HEK293 (cell line): ENCODE data around the gene TTYH1.

Experiments used
- CTCF ChIA-PET: fragments of 350-600 bp; formaldehyde crosslinking; extraction: SDS; loops from one replicate; lab custom pipeline; 2021; ENCODE audit warnings: antibody characterized with exemption; lab: Yijun Ruan, JAX
- POLR2A ChIA-PET: fragments of 300-600 bp; formaldehyde crosslinking; extraction: SDS; loops from one replicate; lab custom pipeline; 2020; ENCODE audit warnings: antibody characterized with exemption, inconsistent platforms; lab: Yijun Ruan, JAX
- H3K27ac ChIP-seq: fragments of 200-500 bp; sonication (Bioruptor generic); 2 replicates; pipeline ENCODE4 v1.5.1; 2014; ENCODE audit warnings: low read depth, low read length, control low read depth, inconsistent platforms; ENCODE audit errors: extremely low read depth
- H3K36me3 ChIP-seq, 2 experiments: fragments of 200-500 bp in 1 of 2; sonication (Bioruptor generic) in 1 of 2; 1 replicate in 1 of 2; 2 replicates in 1 of 2; pipeline ENCODE4 v1.5.1; 2014 to 2017; ENCODE audit warnings: inconsistent platforms in 2 of 2, low read length in 2 of 2; ENCODE audit not compliant: control insufficient read depth in 2 of 2, insufficient read depth in 1 of 2
- H3K4me1 ChIP-seq: fragments of 200-500 bp; sonication (Bioruptor generic); 2 replicates; pipeline ENCODE4 v1.5.1; 2014; ENCODE audit warnings: mild to moderate bottlenecking, low read length, inconsistent platforms; ENCODE audit not compliant: control insufficient read depth, insufficient read depth
- H3K4me3 ChIP-seq: 2 replicates; pipeline ENCODE4 v1.5.1; 2011; ENCODE audit warnings: low read depth, mild to moderate bottlenecking, control low read depth, low read length, moderate library complexity
- H3K9me3 ChIP-seq: fragments of 200-500 bp; sonication (Bioruptor generic); 2 replicates; pipeline ENCODE4 v1.5.1; 2014; ENCODE audit warnings: low read depth, low read length, inconsistent platforms; ENCODE audit not compliant: control insufficient read depth, insufficient read depth
- KLF17 ChIP-seq: fragments of 450-650 bp; formaldehyde crosslinking; IDR thresholded peaks from 2 replicates; pipeline ENCODE4 v1.5.1; 2016; ENCODE audit warnings: missing biosample characterization, missing genetic modification characterization
- PRDM1 ChIP-seq: fragments of 450-650 bp; formaldehyde crosslinking; IDR thresholded peaks from 2 replicates; pipeline ENCODE4; 2016; ENCODE audit warnings: missing biosample characterization, missing genetic modification characterization
- YY2 ChIP-seq: fragments of 450-650 bp; formaldehyde crosslinking; IDR thresholded peaks from 2 replicates; pipeline ENCODE4 v1.5.1; 2016; ENCODE audit warnings: missing biosample characterization, missing genetic modification characterization
- ZNF140 ChIP-seq: fragments of 450-650 bp; formaldehyde crosslinking; IDR thresholded peaks from 2 replicates; pipeline ENCODE4 v1.5.1; 2016; ENCODE audit warnings: missing biosample characterization, missing genetic modification characterization
- ZNF426 ChIP-seq: fragments of 450-650 bp; formaldehyde crosslinking; IDR thresholded peaks from 2 replicates; pipeline ENCODE4 v1.5.1; 2017; ENCODE audit warnings: missing biosample characterization, missing genetic modification characterization, mild to moderate bottlenecking, inconsistent platforms, moderate library complexity
- ZNF548 ChIP-seq: fragments of 450-650 bp; formaldehyde crosslinking; IDR thresholded peaks from 2 replicates; pipeline ENCODE4 v1.5.1; 2016; ENCODE audit warnings: missing biosample characterization, missing genetic modification characterization
- ZNF654 ChIP-seq: fragments of 450-650 bp; formaldehyde crosslinking; IDR thresholded peaks from 2 replicates; pipeline ENCODE4 v1.5.1; 2016; ENCODE audit warnings: low read depth, missing biosample characterization, missing genetic modification characterization
- ZNF768 ChIP-seq: fragments of 450-650 bp; formaldehyde crosslinking; IDR thresholded peaks from 2 replicates; pipeline ENCODE4 v1.5.1; 2018; ENCODE audit warnings: missing biosample characterization, mild to moderate bottlenecking, missing genetic modification characterization
- TF ChIP-seq, protein P1 (sequence below): fragments of 450-650 bp; formaldehyde crosslinking; IDR thresholded peaks from 2 replicates; pipeline ENCODE4 v1.5.1; 2016; ENCODE audit warnings: missing biosample characterization, missing genetic modification characterization
- TF ChIP-seq, protein P2 (sequence below): fragments of 450-650 bp; formaldehyde crosslinking; IDR thresholded peaks from 2 replicates; pipeline ENCODE4 v1.5.1; 2016; ENCODE audit warnings: missing biosample characterization, missing genetic modification characterization
- TF ChIP-seq, protein P3 (sequence below): fragments of 450-650 bp; formaldehyde crosslinking; IDR thresholded peaks from 2 replicates; pipeline ENCODE4 v1.5.1; 2016; ENCODE audit warnings: missing biosample characterization, missing genetic modification characterization

Gene TTYH1

DNA sequence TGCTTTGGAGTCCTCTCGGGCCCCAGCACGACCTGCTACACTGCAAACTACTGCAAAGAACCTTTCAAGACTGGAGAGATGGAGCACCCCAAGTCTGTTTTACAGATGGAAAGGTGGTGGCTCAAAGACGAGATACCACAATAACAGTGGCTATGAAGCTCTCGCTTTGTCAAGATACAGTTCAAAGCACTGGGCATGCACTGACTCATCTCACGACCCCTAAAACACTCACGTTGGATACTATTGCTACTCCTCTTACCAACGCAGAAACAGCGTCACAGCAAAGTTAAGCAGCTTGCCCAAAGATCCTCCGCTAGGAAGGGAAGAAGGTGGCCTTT lies 26.5 kb upstream of the TTYH1 start (continued):
- TF ChIP-seq ZNF140, result no peak

DNA sequence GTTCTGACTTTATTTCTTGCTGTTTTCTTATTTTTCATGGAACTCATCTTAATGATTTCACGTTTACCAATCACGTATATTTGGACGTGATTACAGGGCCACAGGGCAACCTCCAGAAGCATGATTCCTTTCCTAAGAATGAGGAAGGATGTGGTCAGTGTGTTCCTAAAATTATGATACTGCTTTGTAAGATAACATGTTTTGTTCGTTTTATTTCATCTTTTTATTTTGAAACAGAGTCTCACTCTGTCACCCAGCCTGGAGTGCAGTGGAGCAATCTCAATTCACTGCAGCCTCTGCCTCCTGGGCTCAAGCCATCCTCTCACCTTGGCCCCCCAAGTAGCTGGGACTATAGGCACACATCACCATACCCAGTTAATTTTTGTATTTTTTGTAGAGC lies 25.7 kb upstream of the TTYH1 start:
- no peak overlapping the region for H3K27ac ChIP-seq
- TF ChIP-seq YY2 (tag by site-specific recombination) (no peak), ZNF426 (tag by site-specific recombination) (no peak)
- TF ChIP-seq, protein P1, sequence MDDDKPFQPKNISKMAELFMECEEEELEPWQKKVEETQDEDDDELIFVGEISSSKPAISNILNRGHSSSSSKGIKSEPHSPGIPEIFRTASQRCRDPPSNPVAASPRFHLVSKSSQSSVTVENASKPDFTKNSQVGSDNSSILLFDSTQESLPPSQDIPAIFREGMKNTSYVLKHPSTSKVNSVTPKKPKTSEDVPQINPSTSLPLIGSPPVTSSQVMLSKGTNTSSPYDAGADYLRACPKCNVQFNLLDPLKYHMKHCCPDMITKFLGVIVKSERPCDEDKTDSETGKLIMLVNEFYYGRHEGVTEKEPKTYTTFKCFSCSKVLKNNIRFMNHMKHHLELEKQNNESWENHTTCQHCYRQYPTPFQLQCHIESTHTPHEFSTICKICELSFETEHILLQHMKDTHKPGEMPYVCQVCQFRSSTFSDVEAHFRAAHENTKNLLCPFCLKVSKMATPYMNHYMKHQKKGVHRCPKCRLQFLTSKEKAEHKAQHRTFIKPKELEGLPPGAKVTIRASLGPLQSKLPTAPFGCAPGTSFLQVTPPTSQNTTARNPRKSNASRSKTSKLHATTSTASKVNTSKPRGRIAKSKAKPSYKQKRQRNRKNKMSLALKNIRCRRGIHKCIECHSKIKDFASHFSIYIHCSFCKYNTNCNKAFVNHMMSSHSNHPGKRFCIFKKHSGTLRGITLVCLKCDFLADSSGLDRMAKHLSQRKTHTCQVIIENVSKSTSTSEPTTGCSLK (tag by site-specific recombination), result no peak
- CTCF ChIA-PET, result interaction anchor here (0.8 to 4.8 kb wide), 12 partner anchors 21 to 597 kb away, joined by 3 to 62 read pairs (median 7); no protein-coding TSS in a partner anchor

DNA sequence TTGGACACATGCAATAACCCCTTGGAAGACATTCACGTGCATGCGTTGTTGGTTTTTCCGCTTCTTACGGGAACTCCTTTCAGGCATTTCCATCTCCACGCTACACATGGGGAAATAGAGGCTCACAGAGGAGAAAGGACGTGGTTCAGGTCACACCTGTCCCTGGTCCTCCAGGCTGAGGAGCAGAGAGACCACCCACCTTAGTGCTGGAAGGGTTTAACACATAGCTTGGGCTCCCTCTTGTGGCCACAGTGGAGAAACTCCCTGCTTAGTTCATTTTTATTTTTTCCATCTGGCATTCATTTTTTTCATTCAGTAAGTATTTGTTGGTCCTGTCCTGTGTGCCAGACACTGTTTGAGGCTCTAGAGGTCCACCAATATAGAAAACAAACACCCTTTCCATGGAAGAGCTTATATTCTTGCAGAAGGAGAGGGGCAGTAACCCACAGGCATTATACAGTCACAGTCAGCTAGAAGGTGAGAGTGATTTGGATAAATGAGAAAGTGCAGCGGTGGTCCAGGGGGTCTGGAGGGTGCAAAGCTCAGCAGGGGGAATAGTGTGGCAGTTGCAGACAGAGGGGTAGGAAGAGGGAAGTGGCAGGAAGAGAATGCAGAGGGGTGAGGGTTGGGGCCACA lies 24.2 kb upstream of the TTYH1 start:
- H3K36me3 ChIP-seq, result no peaks in the 10 kb centered on the region
- TF ChIP-seq PRDM1 (0 out of 2 replicates have a peak, but pooled peaks have one; percentile 13), ZNF768 (tag by site-specific recombination) (no peak), ZNF654 (peak; percentile 84), KLF17 (tag by site-specific recombination) (no peak)
- TF ChIP-seq, protein P2, sequence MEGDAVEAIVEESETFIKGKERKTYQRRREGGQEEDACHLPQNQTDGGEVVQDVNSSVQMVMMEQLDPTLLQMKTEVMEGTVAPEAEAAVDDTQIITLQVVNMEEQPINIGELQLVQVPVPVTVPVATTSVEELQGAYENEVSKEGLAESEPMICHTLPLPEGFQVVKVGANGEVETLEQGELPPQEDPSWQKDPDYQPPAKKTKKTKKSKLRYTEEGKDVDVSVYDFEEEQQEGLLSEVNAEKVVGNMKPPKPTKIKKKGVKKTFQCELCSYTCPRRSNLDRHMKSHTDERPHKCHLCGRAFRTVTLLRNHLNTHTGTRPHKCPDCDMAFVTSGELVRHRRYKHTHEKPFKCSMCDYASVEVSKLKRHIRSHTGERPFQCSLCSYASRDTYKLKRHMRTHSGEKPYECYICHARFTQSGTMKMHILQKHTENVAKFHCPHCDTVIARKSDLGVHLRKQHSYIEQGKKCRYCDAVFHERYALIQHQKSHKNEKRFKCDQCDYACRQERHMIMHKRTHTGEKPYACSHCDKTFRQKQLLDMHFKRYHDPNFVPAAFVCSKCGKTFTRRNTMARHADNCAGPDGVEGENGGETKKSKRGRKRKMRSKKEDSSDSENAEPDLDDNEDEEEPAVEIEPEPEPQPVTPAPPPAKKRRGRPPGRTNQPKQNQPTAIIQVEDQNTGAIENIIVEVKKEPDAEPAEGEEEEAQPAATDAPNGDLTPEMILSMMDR (tag by site-specific recombination), result peak; percentile 57
- TF ChIP-seq, protein P3, sequence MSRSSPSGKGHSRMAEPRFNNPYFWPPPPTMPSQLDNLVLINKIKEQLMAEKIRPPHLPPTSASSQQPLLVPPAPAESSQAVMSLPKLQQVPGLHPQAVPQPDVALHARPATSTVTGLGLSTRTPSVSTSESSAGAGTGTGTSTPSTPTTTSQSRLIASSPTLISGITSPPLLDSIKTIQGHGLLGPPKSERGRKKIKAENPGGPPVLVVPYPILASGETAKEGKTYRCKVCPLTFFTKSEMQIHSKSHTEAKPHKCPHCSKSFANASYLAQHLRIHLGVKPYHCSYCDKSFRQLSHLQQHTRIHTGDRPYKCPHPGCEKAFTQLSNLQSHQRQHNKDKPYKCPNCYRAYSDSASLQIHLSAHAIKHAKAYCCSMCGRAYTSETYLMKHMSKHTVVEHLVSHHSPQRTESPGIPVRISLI (tag by site-specific recombination), result peak; percentile 85
- TF ChIP-seq, all 188 proteins: peak for 4
- POLR2A ChIA-PET, result interaction anchor here (1.5 kb wide), 1 partner anchor 58 kb away, joined by 3 read pairs; the partner anchor contains the start of gene LENG8
- CTCF ChIA-PET, result interaction anchor here (0.6 to 4.8 kb wide), 51 partner anchors 8 to 656 kb away, joined by 3 to 62 read pairs (median 5); partner anchors contain the start of genes LAIR1, LENG1, LENG8 and MBOAT7
- Histone ChIP-seq H3K4me1 (no peaks in the 10 kb centered on the region), H3K4me3 (no peak overlapping the region), H3K9me3 (no peaks in the 10 kb centered on the region), H3K27ac (no peak overlapping the region)

More for the DNA sequence above, 25.7 kb upstream of the TTYH1 start:
- H3K4me3 ChIP-seq, result no peak overlapping the region
- no peaks in the 10 kb centered on the region for H3K9me3 ChIP-seq
- POLR2A ChIA-PET, result no interaction called here
- H3K36me3 ChIP-seq, result no peaks in the 10 kb centered on the region
- H3K4me1 ChIP-seq, result no peaks in the 10 kb centered on the region

GRCh38 chr19:54391589-54392061 lies 23.6 kb upstream of the TTYH1 start:
- H3K36me3 ChIP-seq, result no peaks in the 10 kb centered on the region
- ChIA-PET CTCF (interaction anchor here (0.6 to 4.8 kb wide), 46 partner anchors 10 to 600 kb away, joined by 3 to 62 read pairs (median 6); partner anchors contain the start of genes LAIR1, LENG8, MBOAT7 and TMC4), POLR2A (interaction anchor here (0.6 to 1.5 kb wide), 2 partner anchors 37 to 57 kb away, joined by 3 to 10 read pairs; partner anchors contain the start of gene LENG8)
- H3K27ac ChIP-seq, result no peak overlapping the region
- H3K9me3 ChIP-seq, result no peaks in the 10 kb centered on the region
- no peak overlapping the region for H3K4me3 ChIP-seq
- no peaks in the 10 kb centered on the region for H3K4me1 ChIP-seq
- peak; percentile 12; the same call in 1 of the 2 replicates for TF ChIP-seq ZNF654
- no peak for TF ChIP-seq ZNF548 (tag by site-specific recombination)
